ENCODE data around the gene COL5A2. TPM values are rescaled to one million over a fixed set of nuclear protein-coding genes. Genes with fewer than 3 reads are reported as not detected.

COL5A2 gene
- total and polyA plus RNA-seq, 9 of the 15 experiments (the other 6 are each of a cell fraction or from before 2014, with no cell fraction given): 0.01 to 0.54 (median 0.19) TPM

GRCh38 chr2:189014449-189015138, 165.0 kb downstream of the COL5A2 start (continued):
- TF ChIP-seq SRF (CRISPR knock-in tag; IDR thresholded peaks at IDR 0.05) (no peak), IFI16 (CRISPR knock-in tag; IDR thresholded peaks at IDR 0.05) (no peak), ZNF280B (CRISPR knock-in tag; IDR thresholded peaks at IDR 0.05) (no peak)
- TF ChIP-seq, protein P1, sequence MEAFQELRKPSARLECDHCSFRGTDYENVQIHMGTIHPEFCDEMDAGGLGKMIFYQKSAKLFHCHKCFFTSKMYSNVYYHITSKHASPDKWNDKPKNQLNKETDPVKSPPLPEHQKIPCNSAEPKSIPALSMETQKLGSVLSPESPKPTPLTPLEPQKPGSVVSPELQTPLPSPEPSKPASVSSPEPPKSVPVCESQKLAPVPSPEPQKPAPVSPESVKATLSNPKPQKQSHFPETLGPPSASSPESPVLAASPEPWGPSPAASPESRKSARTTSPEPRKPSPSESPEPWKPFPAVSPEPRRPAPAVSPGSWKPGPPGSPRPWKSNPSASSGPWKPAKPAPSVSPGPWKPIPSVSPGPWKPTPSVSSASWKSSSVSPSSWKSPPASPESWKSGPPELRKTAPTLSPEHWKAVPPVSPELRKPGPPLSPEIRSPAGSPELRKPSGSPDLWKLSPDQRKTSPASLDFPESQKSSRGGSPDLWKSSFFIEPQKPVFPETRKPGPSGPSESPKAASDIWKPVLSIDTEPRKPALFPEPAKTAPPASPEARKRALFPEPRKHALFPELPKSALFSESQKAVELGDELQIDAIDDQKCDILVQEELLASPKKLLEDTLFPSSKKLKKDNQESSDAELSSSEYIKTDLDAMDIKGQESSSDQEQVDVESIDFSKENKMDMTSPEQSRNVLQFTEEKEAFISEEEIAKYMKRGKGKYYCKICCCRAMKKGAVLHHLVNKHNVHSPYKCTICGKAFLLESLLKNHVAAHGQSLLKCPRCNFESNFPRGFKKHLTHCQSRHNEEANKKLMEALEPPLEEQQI (IDR thresholded peaks at IDR 0.05): no peak
- TF ChIP-seq, protein P2, sequence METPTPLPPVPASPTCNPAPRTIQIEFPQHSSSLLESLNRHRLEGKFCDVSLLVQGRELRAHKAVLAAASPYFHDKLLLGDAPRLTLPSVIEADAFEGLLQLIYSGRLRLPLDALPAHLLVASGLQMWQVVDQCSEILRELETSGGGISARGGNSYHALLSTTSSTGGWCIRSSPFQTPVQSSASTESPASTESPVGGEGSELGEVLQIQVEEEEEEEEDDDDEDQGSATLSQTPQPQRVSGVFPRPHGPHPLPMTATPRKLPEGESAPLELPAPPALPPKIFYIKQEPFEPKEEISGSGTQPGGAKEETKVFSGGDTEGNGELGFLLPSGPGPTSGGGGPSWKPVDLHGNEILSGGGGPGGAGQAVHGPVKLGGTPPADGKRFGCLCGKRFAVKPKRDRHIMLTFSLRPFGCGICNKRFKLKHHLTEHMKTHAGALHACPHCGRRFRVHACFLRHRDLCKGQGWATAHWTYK (CRISPR knock-in tag; IDR thresholded peaks at IDR 0.05): no peak
